ENCODE data around the gene ACO2.

- TF ChIP-seq, protein P1, sequence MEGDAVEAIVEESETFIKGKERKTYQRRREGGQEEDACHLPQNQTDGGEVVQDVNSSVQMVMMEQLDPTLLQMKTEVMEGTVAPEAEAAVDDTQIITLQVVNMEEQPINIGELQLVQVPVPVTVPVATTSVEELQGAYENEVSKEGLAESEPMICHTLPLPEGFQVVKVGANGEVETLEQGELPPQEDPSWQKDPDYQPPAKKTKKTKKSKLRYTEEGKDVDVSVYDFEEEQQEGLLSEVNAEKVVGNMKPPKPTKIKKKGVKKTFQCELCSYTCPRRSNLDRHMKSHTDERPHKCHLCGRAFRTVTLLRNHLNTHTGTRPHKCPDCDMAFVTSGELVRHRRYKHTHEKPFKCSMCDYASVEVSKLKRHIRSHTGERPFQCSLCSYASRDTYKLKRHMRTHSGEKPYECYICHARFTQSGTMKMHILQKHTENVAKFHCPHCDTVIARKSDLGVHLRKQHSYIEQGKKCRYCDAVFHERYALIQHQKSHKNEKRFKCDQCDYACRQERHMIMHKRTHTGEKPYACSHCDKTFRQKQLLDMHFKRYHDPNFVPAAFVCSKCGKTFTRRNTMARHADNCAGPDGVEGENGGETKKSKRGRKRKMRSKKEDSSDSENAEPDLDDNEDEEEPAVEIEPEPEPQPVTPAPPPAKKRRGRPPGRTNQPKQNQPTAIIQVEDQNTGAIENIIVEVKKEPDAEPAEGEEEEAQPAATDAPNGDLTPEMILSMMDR (conservative IDR thresholded peaks at IDR 0.05; ENCODE audit: low read depth, low read length) = no peak; the same call in 1 of the 2 replicates
- no peak for TF ChIP-seq EZH2 (IDR thresholded peaks at IDR 0.05; ENCODE audit: borderline replicate concordance, low read depth, low read length, poor library complexity, severe bottlenecking)
Observed at GRCh38 chr22:41524809-41525449, 56.0 kb downstream of the ACO2 start.
